Measurements from ENCODE around the gene PEX14. TPM values are rescaled to one million over a fixed set of nuclear protein-coding genes. Genes with fewer than 3 reads are reported as not detected.

The PEX14 gene
- total RNA-seq, 1 experiment from 2014 or later, result 29.3 TPM

DNA sequence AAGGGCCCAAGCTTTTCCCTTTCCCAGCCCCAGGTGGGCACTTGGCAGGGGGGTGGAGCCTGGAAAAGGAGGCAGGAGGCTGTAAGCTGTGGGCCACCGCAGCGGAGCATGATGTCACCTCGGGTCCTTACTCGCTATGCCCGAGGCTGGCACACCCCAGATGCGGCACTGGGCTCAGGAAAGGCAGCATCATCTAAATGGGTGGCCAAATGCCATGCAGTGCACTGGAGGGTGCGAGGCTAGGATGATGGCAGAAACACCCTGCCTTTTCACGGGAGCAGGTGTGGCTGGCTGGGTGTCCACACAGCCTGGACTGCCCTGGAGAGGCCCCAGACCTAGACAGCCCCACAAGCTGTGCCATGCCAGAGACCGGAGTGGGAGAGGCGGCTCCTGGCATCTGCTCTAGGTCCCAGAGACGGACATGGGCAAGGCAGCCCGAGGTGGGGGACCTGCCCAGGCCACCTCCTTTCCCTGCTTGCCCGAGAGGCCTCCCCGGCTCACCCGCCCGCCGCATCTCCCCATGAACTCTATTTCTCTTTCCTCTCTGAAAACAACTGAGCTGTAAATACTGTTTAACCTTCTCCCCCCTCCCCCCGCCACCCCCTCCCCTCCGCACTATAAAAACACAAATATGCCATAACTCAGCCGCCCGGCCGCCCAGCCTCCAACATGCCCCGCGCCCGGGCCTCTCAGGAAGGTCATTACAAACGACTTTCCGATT is 197.0 kb downstream of the PEX14 start (continued):
- TF ChIP-seq, protein P1, sequence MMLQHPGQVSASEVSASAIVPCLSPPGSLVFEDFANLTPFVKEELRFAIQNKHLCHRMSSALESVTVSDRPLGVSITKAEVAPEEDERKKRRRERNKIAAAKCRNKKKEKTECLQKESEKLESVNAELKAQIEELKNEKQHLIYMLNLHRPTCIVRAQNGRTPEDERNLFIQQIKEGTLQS (IDR thresholded peaks at IDR 0.05), result no peak
- TF ChIP-seq FOSL1 (IDR thresholded peaks at IDR 0.05; ENCODE audit: low read depth), result no peak

DNA sequence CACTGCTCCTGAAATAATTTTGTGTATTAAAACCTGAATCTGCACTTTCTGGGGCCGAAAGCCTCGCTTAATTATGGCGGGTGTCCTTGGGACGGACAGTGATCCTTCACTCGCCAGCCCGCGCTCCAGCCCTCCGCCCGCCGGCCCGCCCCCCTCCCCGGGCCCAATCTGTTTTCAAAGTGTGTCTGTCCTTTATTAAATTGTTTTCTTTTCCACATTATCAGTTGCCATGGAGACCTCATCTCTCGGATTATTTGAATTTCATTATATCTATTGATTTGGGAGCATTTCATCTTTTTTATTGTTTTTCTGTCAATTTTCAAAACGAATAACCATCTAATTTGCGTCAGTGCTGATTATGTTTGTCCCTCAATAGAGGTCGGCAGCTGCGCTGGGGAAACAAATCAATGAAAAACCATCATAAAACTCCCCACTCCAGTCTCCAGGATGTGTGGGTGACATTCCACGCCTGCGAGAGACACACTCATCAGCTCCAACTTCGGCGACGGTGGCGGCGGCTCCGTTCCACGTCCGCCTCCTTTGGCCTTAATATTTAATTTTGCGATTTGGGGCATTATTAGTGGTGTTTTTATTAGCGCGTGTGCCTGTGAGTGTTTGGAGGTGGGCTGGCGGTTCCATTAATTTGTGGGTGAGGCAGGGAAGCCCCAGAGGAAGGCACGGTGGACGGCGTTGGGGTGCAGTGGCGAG is 197.7 kb downstream of the PEX14 start:
- no peak overlapping the region for H3K27ac ChIP-seq (ENCODE audit: low read depth, low read length)
- POLR2A ChIA-PET, result no interaction called here
- RAD21 ChIA-PET (ENCODE audit: low non-redundant PET in 1 of 2, low total read pairs in 2 of 2, uncharacterized antibody in 2 of 2, unreplicated experiment in 2 of 2), result no interaction called here
- TF ChIP-seq SIN3A (IDR thresholded peaks at IDR 0.05; ENCODE audit: low read depth), result no peak
- no peak for TF ChIP-seq CBX3 (IDR thresholded peaks at IDR 0.05; ENCODE audit: low read depth)
- TF ChIP-seq SP1 (IDR thresholded peaks at IDR 0.05; ENCODE audit: low read depth), result no peak
- TF ChIP-seq FOSL1 (IDR thresholded peaks at IDR 0.05; ENCODE audit: low read depth), result no peak
- no peak for TF ChIP-seq ZNF274 (IDR thresholded peaks at IDR 0.05; ENCODE audit: low read depth, low read length)
- TF ChIP-seq POLR2A (IDR thresholded peaks at IDR 0.05; ENCODE audit: borderline replicate concordance, extremely low read depth, insufficient read depth, insufficient read length), result no peak
- TF ChIP-seq EZH2phosphoT487 (IDR thresholded peaks at IDR 0.05; ENCODE audit: borderline replicate concordance), result no peak
- TF ChIP-seq, protein P2, sequence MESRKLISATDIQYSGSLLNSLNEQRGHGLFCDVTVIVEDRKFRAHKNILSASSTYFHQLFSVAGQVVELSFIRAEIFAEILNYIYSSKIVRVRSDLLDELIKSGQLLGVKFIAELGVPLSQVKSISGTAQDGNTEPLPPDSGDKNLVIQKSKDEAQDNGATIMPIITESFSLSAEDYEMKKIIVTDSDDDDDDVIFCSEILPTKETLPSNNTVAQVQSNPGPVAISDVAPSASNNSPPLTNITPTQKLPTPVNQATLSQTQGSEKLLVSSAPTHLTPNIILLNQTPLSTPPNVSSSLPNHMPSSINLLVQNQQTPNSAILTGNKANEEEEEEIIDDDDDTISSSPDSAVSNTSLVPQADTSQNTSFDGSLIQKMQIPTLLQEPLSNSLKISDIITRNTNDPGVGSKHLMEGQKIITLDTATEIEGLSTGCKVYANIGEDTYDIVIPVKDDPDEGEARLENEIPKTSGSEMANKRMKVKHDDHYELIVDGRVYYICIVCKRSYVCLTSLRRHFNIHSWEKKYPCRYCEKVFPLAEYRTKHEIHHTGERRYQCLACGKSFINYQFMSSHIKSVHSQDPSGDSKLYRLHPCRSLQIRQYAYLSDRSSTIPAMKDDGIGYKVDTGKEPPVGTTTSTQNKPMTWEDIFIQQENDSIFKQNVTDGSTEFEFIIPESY (IDR thresholded peaks at IDR 0.05; ENCODE audit: extremely low read depth, insufficient replicate concordance, low read length), result no peak
- TF ChIP-seq TCF7L2 (IDR thresholded peaks at IDR 0.05; ENCODE audit: borderline replicate concordance, extremely low read depth, insufficient read depth, insufficient read length), result no peak
- no peak for TF ChIP-seq EGR1 (IDR thresholded peaks at IDR 0.05; ENCODE audit: low read depth)
- DNase-seq (ENCODE audit: low read depth, low spot score), result no peak
- H4K20me1 ChIP-seq (ENCODE audit: insufficient read depth), result no peaks in the 10 kb centered on the region
- no peak overlapping the region for H3K4me2 ChIP-seq (ENCODE audit: low read length)
- no TSS peak for BruUV-seq (replicated peaks)
- H3K9ac ChIP-seq (ENCODE audit: low read length), result no peak overlapping the region
- no peaks in the 10 kb centered on the region for H3K9me2 ChIP-seq (ENCODE audit: insufficient read depth)
- H3K36me3 ChIP-seq (ENCODE audit: control insufficient read depth in 1 of 2, insufficient read depth in 2 of 2, low read length in 2 of 2), result no peaks in the 10 kb centered on the region
- CTCF ChIA-PET, result no interaction called here
- no peak for ATAC-seq
- no peaks in the 10 kb centered on the region for H3K4me1 ChIP-seq (ENCODE audit: control insufficient read depth in 1 of 2, insufficient read depth in 2 of 2, low read length in 2 of 2)
- H3K79me2 ChIP-seq (ENCODE audit: insufficient read depth, low read length), result no peaks in the 10 kb centered on the region
- H2AFZ ChIP-seq (ENCODE audit: low read depth, low read length, poor library complexity, severe bottlenecking), result no peak overlapping the region
- H3K9me3 ChIP-seq (ENCODE audit: control insufficient read depth in 1 of 2, insufficient read depth in 1 of 2, low read depth in 1 of 2, low read length in 2 of 2), result no peaks in the 10 kb centered on the region
- H3K27me3 ChIP-seq (ENCODE audit: insufficient read depth, low read length), result no peaks in the 10 kb centered on the region
- intact Hi-C loops (cut with micrococcal nuclease), result loop anchor here (5.0 kb wide), 1 partner anchor 195 kb away; no protein-coding TSS in a partner anchor
- H3K4me3 ChIP-seq (replicated peaks in 1 of 2; ENCODE audit: low read depth in 1 of 2, low read length in 2 of 2), result no peak overlapping the region
